OCI-LY7 (cell line): ENCODE results near the gene HEYL.
"Not testable (repeated sequence)": the region's sequence is repeated elsewhere in the genome, so short reads cannot be mapped to it uniquely, and the experiment has no call there.

Source experiments
- CTCF ChIP-seq: fragments of 200-600 bp; sonication (generic); conservative IDR thresholded peaks from 2 replicates; pipeline ENCODE4 v1.5.1; 2014; ENCODE audit warnings: mild to moderate bottlenecking, antibody characterized with exemption, low read length, moderate library complexity, mixed read lengths
- EZH2phosphoT487 ChIP-seq: fragments of 200-600 bp; sonication (generic); IDR thresholded peaks from 2 replicates; pipeline ENCODE4 v1.6.1; 2018; ENCODE audit warnings: low read depth, borderline replicate concordance, mild to moderate bottlenecking, mixed run types, antibody characterized with exemption, low read length, moderate library complexity, mixed read lengths

GRCh38 chr1:39601667-39602255 is 37.7 kb downstream of the HEYL start:
- not testable (repeated sequence) for TF ChIP-seq CTCF, EZH2phosphoT487
